ENCODE results near the gene MEIS1. TPM values are rescaled to one million over a fixed set of nuclear protein-coding genes. Genes with fewer than 3 reads are reported as not detected.

MEIS1 gene
- total and polyA plus RNA-seq, 5 experiments from 2014 or later: not detected

DNA sequence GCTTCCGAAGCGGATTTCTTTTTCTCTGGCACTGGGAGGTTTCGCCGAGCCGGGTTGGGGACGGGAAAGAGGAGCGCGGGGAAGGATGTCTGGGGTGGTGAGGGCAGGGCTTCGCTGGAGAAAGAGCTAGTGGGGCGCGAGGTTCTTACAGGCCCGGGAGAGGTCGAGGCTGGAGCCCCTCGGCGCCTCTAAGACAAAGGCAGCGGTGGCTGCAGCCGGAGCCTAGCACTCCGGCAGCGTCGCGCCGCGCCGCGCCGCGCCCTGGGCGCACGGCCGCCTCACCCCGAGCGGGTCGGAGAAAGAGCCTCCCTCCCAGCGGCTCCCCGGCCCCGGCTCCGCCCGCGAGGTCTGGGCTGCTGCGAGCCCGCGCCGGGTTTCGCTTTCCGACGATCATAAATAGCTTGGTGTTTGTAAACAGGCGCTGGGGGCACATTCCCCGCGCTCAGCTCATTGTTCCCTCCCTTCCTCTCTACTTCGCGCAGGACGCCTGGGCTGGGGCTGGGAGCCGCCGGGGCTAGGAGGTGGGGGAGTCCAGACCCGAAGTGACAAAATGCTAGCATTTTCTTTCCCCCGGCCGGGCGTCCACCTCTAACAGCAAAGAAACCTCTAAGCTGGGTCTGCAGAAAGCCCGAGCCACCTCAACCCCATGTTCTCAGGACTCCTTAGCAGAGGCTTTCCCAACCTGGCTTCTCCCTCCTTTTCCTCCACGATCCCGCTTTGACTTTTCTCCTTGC is 813 bp upstream of the MEIS1 start:
- H3K27ac Mint-ChIP-seq: peak overlapping the region in 2 of 10 donors; percentile 5 to 73
- peaks cover 0 to 5% (median 2%) of the 10 kb centered on the region in 3 donors for H3K36me3 Mint-ChIP-seq
- no peak for DNase-seq
- peaks cover 32 to 89% (median 65%) of the 10 kb centered on the region in 5 donors for H3K27me3 Mint-ChIP-seq
- H3K9me3 Mint-ChIP-seq: peaks cover 0 to 6% (median 0%) of the 10 kb centered on the region in 9 donors
- H3K4me1 Mint-ChIP-seq: peaks cover 12 to 46% (median 38%) of the 10 kb centered on the region in 4 donors
- peak overlapping the region; percentile 43 to 89 (median 74) for H3K4me3 Mint-ChIP-seq
- ATAC-seq: no peak
- POLR2A ChIA-PET: no interaction called here

DNA sequence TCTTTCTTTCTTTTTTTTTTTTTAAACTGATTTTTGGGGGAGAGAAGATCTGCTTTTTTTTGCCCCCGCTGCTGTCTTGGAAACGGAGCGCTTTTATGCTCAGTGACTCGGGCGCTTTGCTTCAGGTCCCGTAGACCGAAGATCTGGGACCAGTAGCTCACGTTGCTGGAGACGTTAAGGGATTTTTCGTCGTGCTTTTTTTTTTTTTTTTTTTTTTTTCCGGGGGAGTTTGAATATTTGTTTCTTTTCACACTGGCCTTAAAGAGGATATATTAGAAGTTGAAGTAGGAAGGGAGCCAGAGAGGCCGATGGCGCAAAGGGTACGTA is 587 bp downstream of the MEIS1 start:
- H3K36me3 Mint-ChIP-seq: peaks cover 0 to 5% (median 2%) of the 10 kb centered on the region in 3 donors
- POLR2A ChIA-PET: no interaction called here
- no peak for ATAC-seq
- DNase-seq: no peak
- H3K4me3 Mint-ChIP-seq: peak overlapping the region; percentile 43 to 89 (median 73)
- peaks cover 0 to 10% (median 0%) of the 10 kb centered on the region in 9 donors for H3K9me3 Mint-ChIP-seq
- H3K27me3 Mint-ChIP-seq: peaks cover 28 to 94% (median 67%) of the 10 kb centered on the region in 5 donors
- peaks cover 17 to 55% (median 48%) of the 10 kb centered on the region in 4 donors for H3K4me1 Mint-ChIP-seq
- no peak overlapping the region for H3K27ac Mint-ChIP-seq

DNA sequence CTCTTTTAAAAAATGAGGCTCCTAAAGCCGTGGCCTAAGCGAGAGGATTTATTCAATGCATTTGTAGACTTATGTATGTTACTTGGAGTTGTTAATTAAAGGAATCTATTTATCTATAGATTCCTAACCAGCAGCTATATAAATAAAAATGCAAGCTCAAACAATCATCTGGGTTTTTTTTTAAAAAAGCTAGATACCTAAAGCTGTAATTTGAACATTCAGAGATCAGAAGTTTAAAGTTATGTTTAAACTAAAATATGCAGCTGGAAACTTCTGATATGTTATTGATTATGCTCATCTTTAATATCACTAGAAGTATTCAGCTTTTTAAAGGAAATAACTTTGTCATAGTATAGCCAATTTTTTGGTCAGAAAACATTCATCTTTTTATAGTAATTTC is 1.0 kb downstream of the MEIS1 start:
- DNase-seq (no peak), ATAC-seq (no peak)
- peaks cover 0 to 10% (median 0%) of the 10 kb centered on the region in 9 donors for H3K9me3 Mint-ChIP-seq
- H3K36me3 Mint-ChIP-seq: peaks cover 0 to 5% (median 2%) of the 10 kb centered on the region in 3 donors
- POLR2A ChIA-PET: no interaction called here
- no peak overlapping the region for H3K27ac Mint-ChIP-seq
- H3K4me3 Mint-ChIP-seq: peak overlapping the region in 7 of 10 donors; percentile 71 to 89 (median 80)
- peaks cover 17 to 55% (median 48%) of the 10 kb centered on the region in 4 donors for H3K4me1 Mint-ChIP-seq
- H3K27me3 Mint-ChIP-seq: peaks cover 25 to 94% (median 66%) of the 10 kb centered on the region in 5 donors

DNA sequence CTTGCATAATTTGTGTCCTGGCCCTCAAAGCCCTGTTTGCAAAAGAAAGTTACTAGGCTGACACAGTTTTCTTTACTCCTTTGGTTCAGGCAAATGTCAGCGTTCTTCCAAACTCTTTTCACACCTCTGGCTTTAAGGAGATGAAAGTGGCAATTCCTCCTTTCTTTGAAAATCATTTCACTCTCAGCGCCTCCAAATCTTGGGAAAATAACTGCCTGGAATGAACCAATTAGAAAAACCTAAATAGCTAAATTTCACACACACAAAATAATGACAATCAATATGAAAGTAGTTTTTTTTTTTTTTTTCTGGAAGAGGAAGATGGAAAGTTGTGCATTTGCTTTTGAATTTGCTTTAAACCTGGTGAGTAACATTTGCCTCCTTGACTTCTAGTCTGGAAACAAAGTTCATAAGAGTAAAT is 1.7 kb downstream of the MEIS1 start:
- ATAC-seq: no peak
- Mint-ChIP-seq H3K4me1 (peaks cover 17 to 55% (median 48%) of the 10 kb centered on the region in 4 donors), H3K9me3 (peaks cover 0 to 15% (median 0%) of the 10 kb centered on the region in 9 donors), H3K27ac (no peak overlapping the region), H3K4me3 (no peak overlapping the region), H3K27me3 (peaks cover 26 to 94% (median 68%) of the 10 kb centered on the region in 5 donors), H3K36me3 (peaks cover 0 to 5% (median 2%) of the 10 kb centered on the region in 3 donors)
- no peak for DNase-seq
- POLR2A ChIA-PET: interaction anchor here (0.7 kb wide), 1 partner anchor 22 kb away, joined by 3 read pairs; no protein-coding TSS in a partner anchor

DNA sequence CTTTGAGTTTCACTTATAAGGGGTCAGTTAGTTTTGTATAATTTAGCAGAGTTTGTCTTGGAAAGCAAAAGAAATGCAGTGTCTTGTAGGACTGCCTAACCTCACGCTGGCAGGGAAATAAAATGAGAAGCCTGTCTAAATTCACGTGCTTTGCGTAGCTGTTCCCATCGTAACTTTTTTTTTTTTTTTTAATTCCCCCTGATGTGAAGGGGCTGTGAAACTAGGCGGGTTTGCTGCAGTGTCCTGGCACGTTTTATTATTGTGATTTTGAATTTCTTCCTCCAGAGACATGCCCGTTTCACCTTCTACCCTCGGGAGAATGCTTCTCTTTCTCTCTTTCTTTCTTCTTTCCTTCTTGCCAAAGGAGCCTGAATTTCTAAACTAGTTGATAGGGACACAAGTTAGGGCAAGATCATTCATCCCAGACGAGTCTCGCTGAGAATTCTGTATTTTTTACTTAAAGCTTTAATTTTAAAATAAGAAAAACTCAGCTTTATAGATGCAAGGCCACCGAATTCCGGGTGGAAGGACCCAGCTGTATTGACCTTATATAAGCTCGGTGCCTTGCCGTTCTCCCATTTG is 2.3 kb downstream of the MEIS1 start:
- DNase-seq (no peak), ATAC-seq (no peak)
- Mint-ChIP-seq H3K36me3 (peaks cover 0 to 5% (median 2%) of the 10 kb centered on the region in 3 donors), H3K27ac (no peak overlapping the region), H3K4me3 (no peak overlapping the region), H3K4me1 (peaks cover 17 to 53% (median 44%) of the 10 kb centered on the region in 4 donors), H3K27me3 (peaks cover 27 to 94% (median 67%) of the 10 kb centered on the region in 5 donors), H3K9me3 (peaks cover 0 to 16% (median 0%) of the 10 kb centered on the region in 9 donors)
- POLR2A ChIA-PET: interaction anchor here (0.7 kb wide), 1 partner anchor 21 kb away, joined by 3 read pairs; no protein-coding TSS in a partner anchor

DNA sequence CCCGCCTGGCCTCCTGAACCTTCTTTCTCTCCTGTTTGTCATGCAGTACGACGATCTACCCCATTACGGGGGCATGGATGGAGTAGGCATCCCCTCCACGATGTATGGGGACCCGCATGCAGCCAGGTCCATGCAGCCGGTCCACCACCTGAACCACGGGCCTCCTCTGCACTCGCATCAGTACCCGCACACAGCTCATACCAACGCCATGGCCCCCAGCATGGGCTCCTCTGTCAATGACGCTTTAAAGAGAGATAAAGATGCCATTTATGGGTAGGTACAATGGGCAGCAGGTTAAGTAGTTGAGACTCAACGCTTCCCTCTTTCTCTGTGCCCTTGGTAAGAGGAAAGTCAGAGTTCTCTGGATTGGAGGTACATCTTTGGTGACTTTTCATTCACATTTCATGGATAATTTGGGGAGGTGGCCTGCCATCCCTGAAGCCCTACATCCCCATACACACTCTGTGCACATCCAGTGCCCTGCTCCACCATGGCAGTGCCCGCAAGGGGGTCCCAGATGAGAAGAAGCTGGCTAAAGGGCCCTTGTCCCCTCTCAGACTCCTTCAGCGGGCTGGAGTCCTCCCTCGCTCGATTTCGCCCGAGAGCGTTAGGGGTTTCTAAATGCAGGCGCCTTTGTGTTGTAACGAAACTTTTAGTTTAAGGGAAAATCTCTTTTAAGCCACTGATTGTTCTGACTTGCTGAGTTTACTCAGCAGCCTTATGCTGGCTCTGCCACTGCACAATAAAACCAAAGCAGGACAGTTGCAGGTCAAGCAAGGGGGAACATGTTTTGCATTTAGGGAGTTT is 3.0 kb downstream of the MEIS1 start:
- Mint-ChIP-seq H3K4me1 (peaks cover 17 to 46% (median 39%) of the 10 kb centered on the region in 4 donors), H3K36me3 (peaks cover 0 to 2% (median 0%) of the 10 kb centered on the region in 3 donors), H3K4me3 (peak overlapping the region in 1 of 10 donors; percentile 15), H3K27ac (no peak overlapping the region), H3K27me3 (peaks cover 28 to 94% (median 69%) of the 10 kb centered on the region in 5 donors), H3K9me3 (peaks cover 0 to 14% (median 0%) of the 10 kb centered on the region in 9 donors)
- POLR2A ChIA-PET: no interaction called here
- DNase-seq: no peak
- no peak for ATAC-seq

DNA sequence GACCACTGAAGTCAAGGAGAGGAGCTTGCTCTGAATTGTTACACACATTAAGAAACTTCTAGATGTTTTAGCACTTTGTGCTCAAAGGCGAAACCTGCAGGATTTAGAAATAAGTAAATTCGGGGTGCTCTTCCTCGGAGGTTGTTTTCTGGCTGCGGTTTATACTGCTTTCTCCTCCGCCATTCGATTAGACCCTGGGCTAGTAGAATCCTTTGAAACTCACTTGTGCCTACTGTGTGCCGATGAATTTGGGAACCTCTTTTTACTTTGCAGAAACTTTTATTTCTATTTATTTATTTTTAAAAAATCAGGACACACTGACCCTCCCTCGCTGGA is 3.5 kb downstream of the MEIS1 start:
- Mint-ChIP-seq H3K27ac (no peak overlapping the region), H3K36me3 (peaks cover 0 to 2% (median 0%) of the 10 kb centered on the region in 3 donors), H3K4me3 (peak overlapping the region in 1 of 10 donors; percentile 15), H3K4me1 (peaks cover 17 to 40% (median 35%) of the 10 kb centered on the region in 4 donors), H3K9me3 (peaks cover 0 to 13% (median 0%) of the 10 kb centered on the region in 9 donors), H3K27me3 (peaks cover 32 to 94% (median 70%) of the 10 kb centered on the region in 5 donors)
- POLR2A ChIA-PET: no interaction called here
- DNase-seq: no peak
- ATAC-seq: no peak

DNA sequence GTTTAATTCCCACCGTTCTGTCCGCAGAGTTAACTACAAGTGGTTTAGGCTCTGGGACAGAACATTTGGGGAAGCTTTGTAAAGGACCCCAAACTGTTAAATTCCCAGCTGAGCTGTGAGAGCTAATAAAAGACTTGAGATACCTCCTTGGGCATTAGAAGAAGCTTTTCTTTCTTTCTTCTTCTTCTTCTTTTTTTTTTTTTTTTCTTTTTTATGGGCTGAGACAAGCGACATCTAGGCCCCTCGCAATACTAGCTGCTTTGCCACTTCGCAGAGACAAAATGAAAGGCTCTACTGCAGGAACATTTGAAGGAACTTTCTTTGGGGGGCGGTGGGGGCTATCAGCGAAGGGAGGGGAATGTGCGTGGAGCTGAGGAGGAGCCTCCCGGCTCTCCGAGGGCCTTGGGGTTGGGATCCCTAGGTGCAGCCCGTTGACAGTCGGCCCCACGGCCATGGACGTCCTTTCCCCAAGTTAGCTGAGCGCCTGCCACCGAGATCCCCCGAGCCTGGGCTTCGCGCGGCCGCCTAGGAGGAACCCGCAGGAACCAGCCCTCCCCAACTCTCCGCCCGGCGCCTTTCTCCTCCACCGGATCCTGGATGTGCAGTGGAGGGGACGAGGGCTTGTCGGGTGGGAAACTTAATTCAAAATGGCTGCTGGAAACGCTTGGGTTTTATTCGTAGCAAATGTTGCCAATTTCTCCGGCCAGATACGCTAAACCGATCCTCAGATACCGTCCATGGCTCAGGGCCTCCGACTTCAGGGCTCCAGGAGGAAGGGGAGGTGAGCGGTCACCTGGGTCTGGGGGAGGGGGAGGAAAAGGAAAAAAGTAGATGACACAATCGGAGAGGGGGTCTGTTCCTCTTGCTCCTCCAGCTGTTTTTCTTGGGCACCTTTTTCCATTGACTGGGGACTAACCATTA is 4.2 kb downstream of the MEIS1 start:
- DNase-seq (no peak), ATAC-seq (no peak)
- H3K4me3 Mint-ChIP-seq: peak overlapping the region in 4 of 10 donors; percentile 39 to 60 (median 48)
- peaks cover 36 to 94% (median 74%) of the 10 kb centered on the region in 5 donors for H3K27me3 Mint-ChIP-seq
- H3K27ac Mint-ChIP-seq: no peak overlapping the region
- peaks cover 0 to 3% (median 0%) of the 10 kb centered on the region in 3 donors for H3K36me3 Mint-ChIP-seq
- POLR2A ChIA-PET: no interaction called here
- H3K4me1 Mint-ChIP-seq: peaks cover 15 to 35% (median 30%) of the 10 kb centered on the region in 4 donors
- peaks cover 0 to 13% (median 0%) of the 10 kb centered on the region in 9 donors for H3K9me3 Mint-ChIP-seq

DNA sequence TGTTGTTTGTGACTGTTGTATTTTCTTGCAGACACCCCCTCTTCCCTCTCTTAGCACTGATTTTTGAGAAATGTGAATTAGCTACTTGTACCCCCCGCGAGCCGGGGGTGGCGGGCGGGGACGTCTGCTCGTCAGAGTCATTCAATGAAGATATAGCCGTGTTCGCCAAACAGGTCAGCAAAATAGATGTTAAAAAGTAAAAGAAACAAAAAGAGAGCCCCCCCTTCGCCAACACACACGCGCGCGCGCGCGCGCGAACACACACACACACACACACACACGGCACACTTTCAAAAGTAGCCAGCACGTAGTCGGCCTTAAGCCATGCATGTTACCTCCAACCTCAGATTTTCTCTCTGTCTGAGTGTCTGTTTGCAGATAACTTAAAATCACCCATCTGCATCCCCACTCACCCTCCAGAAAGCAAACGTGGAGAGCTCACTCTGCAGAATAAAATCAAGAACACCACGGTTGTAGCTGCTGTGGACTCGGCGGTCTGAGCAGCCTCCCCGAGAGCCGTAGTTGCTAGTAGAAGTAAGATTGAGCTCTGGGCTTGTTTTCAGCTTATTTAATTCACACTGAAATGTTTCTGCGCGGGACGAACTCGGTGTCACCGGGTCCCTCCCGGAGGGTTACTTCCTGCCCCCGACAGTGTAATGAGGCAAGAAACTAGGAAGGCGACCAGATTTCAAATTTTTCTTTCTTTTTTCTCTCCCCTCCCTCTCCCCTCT is 5.1 kb downstream of the MEIS1 start:
- peak overlapping the region in 6 of 10 donors; percentile 38 to 66 (median 56) for H3K4me3 Mint-ChIP-seq
- no peak for ATAC-seq
- H3K36me3 Mint-ChIP-seq: peaks cover 0 to 3% (median 0%) of the 10 kb centered on the region in 3 donors
- H3K9me3 Mint-ChIP-seq: peaks cover 0 to 13% (median 0%) of the 10 kb centered on the region in 9 donors
- no peak overlapping the region for H3K27ac Mint-ChIP-seq
- H3K27me3 Mint-ChIP-seq: peaks cover 37 to 88% (median 70%) of the 10 kb centered on the region in 5 donors
- POLR2A ChIA-PET: no interaction called here
- H3K4me1 Mint-ChIP-seq: peaks cover 14 to 27% (median 22%) of the 10 kb centered on the region in 4 donors
- DNase-seq: no peak

DNA sequence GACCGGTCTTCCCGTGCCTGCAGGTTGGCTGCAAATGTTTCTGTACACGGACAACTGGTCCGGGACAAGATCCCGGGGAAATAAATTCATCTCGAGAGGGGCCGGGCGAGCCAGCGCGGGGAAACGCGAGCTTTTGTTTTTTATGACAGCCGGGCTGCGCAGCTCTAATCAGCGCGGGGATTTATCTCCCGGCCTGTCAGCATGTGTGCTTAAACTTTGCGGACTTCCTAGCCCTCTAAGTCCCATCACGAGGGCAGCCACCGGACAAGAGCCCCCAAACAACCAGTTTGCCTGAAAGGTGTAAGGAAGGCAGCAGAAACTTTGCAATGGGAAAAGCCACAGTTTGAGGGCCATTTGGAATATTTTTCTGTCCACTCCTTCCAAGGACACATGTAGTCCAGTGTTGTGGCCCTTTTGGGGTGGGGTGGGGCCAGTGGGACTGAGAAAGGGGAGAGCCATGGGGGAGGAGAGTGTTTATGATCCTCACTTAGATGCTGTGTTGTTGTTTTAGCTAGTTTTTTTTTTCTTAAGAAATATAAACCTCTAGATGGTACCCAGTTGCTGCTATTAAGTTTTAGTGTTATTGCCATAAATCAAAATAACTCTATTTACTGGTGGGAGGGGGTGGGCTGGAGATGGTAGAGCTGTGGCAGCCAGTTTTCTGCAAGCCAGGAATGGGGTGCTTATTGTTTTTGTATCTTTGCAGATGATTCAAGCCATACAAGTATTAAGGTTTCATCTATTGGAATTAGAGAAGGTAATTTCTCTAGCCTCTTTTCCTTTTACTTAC is 6.0 kb downstream of the MEIS1 start:
- H3K27ac Mint-ChIP-seq: no peak overlapping the region
- POLR2A ChIA-PET: no interaction called here
- peaks cover 7 to 19% (median 14%) of the 10 kb centered on the region in 4 donors for H3K4me1 Mint-ChIP-seq
- H3K4me3 Mint-ChIP-seq: peak overlapping the region in 1 of 10 donors; percentile 24
- peaks cover 0 to 13% (median 0%) of the 10 kb centered on the region in 9 donors for H3K9me3 Mint-ChIP-seq
- no peak for DNase-seq
- no peak for ATAC-seq
- peaks cover 34 to 79% (median 62%) of the 10 kb centered on the region in 5 donors for H3K27me3 Mint-ChIP-seq
- peaks cover 0 to 3% (median 0%) of the 10 kb centered on the region in 3 donors for H3K36me3 Mint-ChIP-seq
